Measurements from ENCODE around the gene PLVAP. TPM values are rescaled to one million over a fixed set of nuclear protein-coding genes. Genes with fewer than 3 reads are reported as not detected.
A peak's percentile ranks its signal among the peaks of the same experiment; 100 is the strongest.

The PLVAP gene
- total and polyA plus RNA-seq, 9 of the 15 experiments (the other 6 are each of a cell fraction or from before 2014, with no cell fraction given) = 0.09 to 0.84 (median 0.51) TPM; not detected in 4

- 0 out of 2 replicates have a peak, but pooled peaks have one; percentile 24 for TF ChIP-seq ZBTB40 (IDR thresholded peaks at IDR 0.05)
- no peak for TF ChIP-seq ZBTB40 (CRISPR knock-in tag; IDR thresholded peaks at IDR 0.05)
- TF ChIP-seq, protein P1, sequence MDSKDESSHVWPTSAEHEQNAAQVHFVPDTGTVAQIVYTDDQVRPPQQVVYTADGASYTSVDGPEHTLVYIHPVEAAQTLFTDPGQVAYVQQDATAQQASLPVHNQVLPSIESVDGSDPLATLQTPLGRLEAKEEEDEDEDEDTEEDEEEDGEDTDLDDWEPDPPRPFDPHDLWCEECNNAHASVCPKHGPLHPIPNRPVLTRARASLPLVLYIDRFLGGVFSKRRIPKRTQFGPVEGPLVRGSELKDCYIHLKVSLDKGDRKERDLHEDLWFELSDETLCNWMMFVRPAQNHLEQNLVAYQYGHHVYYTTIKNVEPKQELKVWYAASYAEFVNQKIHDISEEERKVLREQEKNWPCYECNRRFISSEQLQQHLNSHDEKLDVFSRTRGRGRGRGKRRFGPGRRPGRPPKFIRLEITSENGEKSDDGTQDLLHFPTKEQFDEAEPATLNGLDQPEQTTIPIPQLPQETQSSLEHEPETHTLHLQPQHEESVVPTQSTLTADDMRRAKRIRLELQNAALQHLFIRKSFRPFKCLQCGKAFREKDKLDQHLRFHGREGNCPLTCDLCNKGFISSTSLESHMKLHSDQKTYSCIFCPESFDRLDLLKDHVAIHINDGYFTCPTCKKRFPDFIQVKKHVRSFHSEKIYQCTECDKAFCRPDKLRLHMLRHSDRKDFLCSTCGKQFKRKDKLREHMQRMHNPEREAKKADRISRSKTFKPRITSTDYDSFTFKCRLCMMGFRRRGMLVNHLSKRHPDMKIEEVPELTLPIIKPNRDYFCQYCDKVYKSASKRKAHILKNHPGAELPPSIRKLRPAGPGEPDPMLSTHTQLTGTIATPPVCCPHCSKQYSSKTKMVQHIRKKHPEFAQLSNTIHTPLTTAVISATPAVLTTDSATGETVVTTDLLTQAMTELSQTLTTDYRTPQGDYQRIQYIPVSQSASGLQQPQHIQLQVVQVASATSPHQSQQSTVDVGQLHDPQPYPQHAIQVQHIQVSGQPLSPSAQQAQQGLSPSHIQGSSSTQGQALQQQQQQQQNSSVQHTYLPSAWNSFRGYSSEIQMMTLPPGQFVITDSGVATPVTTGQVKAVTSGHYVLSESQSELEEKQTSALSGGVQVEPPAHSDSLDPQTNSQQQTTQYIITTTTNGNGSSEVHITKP (IDR thresholded peaks at IDR 0.05; ENCODE audit: partially characterized antibody) = peak; percentile 77
- no peak for TF ChIP-seq CREB3 (tag; conservative IDR thresholded peaks at IDR 0.05; ENCODE audit: low read depth)
- TF ChIP-seq, protein P2, sequence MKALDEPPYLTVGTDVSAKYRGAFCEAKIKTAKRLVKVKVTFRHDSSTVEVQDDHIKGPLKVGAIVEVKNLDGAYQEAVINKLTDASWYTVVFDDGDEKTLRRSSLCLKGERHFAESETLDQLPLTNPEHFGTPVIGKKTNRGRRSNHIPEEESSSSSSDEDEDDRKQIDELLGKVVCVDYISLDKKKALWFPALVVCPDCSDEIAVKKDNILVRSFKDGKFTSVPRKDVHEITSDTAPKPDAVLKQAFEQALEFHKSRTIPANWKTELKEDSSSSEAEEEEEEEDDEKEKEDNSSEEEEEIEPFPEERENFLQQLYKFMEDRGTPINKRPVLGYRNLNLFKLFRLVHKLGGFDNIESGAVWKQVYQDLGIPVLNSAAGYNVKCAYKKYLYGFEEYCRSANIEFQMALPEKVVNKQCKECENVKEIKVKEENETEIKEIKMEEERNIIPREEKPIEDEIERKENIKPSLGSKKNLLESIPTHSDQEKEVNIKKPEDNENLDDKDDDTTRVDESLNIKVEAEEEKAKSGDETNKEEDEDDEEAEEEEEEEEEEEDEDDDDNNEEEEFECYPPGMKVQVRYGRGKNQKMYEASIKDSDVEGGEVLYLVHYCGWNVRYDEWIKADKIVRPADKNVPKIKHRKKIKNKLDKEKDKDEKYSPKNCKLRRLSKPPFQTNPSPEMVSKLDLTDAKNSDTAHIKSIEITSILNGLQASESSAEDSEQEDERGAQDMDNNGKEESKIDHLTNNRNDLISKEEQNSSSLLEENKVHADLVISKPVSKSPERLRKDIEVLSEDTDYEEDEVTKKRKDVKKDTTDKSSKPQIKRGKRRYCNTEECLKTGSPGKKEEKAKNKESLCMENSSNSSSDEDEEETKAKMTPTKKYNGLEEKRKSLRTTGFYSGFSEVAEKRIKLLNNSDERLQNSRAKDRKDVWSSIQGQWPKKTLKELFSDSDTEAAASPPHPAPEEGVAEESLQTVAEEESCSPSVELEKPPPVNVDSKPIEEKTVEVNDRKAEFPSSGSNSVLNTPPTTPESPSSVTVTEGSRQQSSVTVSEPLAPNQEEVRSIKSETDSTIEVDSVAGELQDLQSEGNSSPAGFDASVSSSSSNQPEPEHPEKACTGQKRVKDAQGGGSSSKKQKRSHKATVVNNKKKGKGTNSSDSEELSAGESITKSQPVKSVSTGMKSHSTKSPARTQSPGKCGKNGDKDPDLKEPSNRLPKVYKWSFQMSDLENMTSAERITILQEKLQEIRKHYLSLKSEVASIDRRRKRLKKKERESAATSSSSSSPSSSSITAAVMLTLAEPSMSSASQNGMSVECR (CRISPR knock-in tag; IDR thresholded peaks at IDR 0.05) = no peak
These were observed 13.7 kb upstream of the PLVAP start (continued) for GRCh38 chr19:17390665-17391370.

Measured in K562 (cell line).